ENCODE results near the gene RRAD. TPM values are rescaled to one million over a fixed set of nuclear protein-coding genes. Genes with fewer than 3 reads are reported as not detected.
"Not testable (repeated sequence)": the region's sequence is repeated elsewhere in the genome, so short reads cannot be mapped to it uniquely, and the experiment has no call there.

The RRAD gene
- total RNA-seq, 1 experiment from 2014 or later: 4.3 TPM

DNA sequence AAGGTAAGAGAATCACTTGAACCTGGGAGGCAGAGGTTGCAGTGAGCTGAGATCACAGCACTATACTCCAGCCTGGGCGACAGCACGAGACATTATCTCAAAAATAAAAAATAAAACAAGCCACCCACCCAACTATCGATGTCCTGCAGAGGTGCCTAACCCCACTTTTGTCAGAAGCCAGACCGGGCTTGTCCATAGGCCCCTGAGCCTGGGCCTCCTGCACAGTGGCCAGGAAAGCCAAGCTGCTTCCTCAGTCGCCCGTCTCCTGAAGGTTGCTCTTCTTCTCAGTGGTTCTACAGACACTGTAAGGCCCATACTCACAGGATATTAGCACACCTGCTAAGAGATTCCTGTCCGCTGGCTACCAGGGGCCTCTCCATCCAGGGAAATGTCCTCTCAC lies 21.2 kb upstream of the RRAD start:
- Histone ChIP-seq H3K9me3 (ENCODE audit: control insufficient read depth, insufficient read depth, low read depth, low read length) (no peaks in the 10 kb centered on the region), H3K4me3 (ENCODE audit: low read depth in 2 of 2, low read length in 2 of 2) (no peak overlapping the region), H3K27me3 (ENCODE audit: control insufficient read depth, insufficient read depth, low read length) (no peaks in the 10 kb centered on the region), H3K4me1 (ENCODE audit: control insufficient read depth, insufficient read depth, low read length) (no peaks in the 10 kb centered on the region), H3K27ac (ENCODE audit: low read length) (no peak overlapping the region), H3K36me3 (ENCODE audit: control insufficient read depth, insufficient read depth, low read length) (no peaks in the 10 kb centered on the region)
- ChIA-PET CTCF (interaction anchor here (0.7 kb wide), 1 partner anchor 18 kb away, joined by 5 read pairs; no protein-coding TSS in a partner anchor), POLR2A (no interaction called here)
- ATAC-seq: peak; percentile 29; the same call in 1 of the 2 replicates
- in situ Hi-C loops (cut with HindIII; ENCODE audit: low pct_unique_long_range_greater_than_20kb, low sequenced_read_pairs) (no loop called here), intact Hi-C loops (cut with micrococcal nuclease; ENCODE audit: unreplicated experiment) (loop anchor here (5.0 kb wide), 1 partner anchor 49 kb away; no protein-coding TSS in a partner anchor)
- no peak for DNase-seq (ENCODE audit: low read depth, low spot score)
- BruUV-seq (replicated peaks): no TSS peak
- TF ChIP-seq POLR2AphosphoS5 (IDR thresholded peaks at IDR 0.05; ENCODE audit: low read depth, low read length): no peak
- TF ChIP-seq, protein P1, sequence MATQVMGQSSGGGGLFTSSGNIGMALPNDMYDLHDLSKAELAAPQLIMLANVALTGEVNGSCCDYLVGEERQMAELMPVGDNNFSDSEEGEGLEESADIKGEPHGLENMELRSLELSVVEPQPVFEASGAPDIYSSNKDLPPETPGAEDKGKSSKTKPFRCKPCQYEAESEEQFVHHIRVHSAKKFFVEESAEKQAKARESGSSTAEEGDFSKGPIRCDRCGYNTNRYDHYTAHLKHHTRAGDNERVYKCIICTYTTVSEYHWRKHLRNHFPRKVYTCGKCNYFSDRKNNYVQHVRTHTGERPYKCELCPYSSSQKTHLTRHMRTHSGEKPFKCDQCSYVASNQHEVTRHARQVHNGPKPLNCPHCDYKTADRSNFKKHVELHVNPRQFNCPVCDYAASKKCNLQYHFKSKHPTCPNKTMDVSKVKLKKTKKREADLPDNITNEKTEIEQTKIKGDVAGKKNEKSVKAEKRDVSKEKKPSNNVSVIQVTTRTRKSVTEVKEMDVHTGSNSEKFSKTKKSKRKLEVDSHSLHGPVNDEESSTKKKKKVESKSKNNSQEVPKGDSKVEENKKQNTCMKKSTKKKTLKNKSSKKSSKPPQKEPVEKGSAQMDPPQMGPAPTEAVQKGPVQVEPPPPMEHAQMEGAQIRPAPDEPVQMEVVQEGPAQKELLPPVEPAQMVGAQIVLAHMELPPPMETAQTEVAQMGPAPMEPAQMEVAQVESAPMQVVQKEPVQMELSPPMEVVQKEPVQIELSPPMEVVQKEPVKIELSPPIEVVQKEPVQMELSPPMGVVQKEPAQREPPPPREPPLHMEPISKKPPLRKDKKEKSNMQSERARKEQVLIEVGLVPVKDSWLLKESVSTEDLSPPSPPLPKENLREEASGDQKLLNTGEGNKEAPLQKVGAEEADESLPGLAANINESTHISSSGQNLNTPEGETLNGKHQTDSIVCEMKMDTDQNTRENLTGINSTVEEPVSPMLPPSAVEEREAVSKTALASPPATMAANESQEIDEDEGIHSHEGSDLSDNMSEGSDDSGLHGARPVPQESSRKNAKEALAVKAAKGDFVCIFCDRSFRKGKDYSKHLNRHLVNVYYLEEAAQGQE (IDR thresholded peaks at IDR 0.05; ENCODE audit: insufficient read depth in 1 of 2, low read depth in 2 of 2, low read length in 1 of 2): no peak

DNA sequence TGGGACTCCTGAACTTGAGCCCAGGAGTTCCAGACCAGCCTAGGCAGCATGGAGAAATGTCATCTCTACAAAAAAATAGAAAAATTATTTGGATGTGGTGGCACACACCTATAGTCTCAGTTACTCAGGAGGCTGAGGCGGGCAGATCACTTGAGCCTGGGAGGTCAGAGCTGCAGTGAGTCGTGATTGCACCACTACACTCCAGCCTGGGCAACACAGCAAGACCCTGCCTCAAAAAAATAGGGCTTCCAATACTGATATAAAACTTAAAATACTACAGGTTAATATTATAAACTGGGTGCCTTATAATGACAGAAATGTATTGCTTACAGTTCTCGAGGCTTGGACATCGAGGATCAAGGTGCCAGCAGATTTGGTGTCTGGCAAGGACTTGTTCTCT lies 20.6 kb upstream of the RRAD start:
- intact Hi-C loops (cut with micrococcal nuclease; ENCODE audit: unreplicated experiment) (loop anchor here (5.0 kb wide), 1 partner anchor 49 kb away; no protein-coding TSS in a partner anchor), in situ Hi-C loops (cut with HindIII; ENCODE audit: low pct_unique_long_range_greater_than_20kb, low sequenced_read_pairs) (no loop called here)
- POLR2A ChIA-PET: no interaction called here
- Histone ChIP-seq H3K36me3 (ENCODE audit: control insufficient read depth, insufficient read depth, low read length) (no peaks in the 10 kb centered on the region), H3K27me3 (ENCODE audit: control insufficient read depth, insufficient read depth, low read length) (no peaks in the 10 kb centered on the region), H3K9me3 (ENCODE audit: control insufficient read depth, insufficient read depth, low read depth, low read length) (no peaks in the 10 kb centered on the region), H3K4me3 (ENCODE audit: low read depth in 2 of 2, low read length in 2 of 2) (no peak overlapping the region), H3K27ac (ENCODE audit: low read length) (no peak overlapping the region), H3K4me1 (ENCODE audit: control insufficient read depth, insufficient read depth, low read length) (no peaks in the 10 kb centered on the region)
- CTCF ChIA-PET: interaction anchor here (0.7 kb wide), 1 partner anchor 17 kb away, joined by 5 read pairs; no protein-coding TSS in a partner anchor
- ATAC-seq: no peak
- DNase-seq (ENCODE audit: low read depth, low spot score): no peak
- BruUV-seq (replicated peaks): no TSS peak
- no peak for TF ChIP-seq SIN3A (IDR thresholded peaks at IDR 0.05; ENCODE audit: borderline replicate concordance, insufficient read depth, low read depth, low read length)
- TF ChIP-seq POLR2AphosphoS5 (IDR thresholded peaks at IDR 0.05; ENCODE audit: low read depth, low read length): no peak
- TF ChIP-seq, protein P1 (IDR thresholded peaks at IDR 0.05; ENCODE audit: insufficient read depth in 1 of 2, low read depth in 2 of 2, low read length in 1 of 2): no peak
- no peak for TF ChIP-seq TCF7L2 (IDR thresholded peaks at IDR 0.05; ENCODE audit: low read depth, low read length)
- TF ChIP-seq CTCF (IDR thresholded peaks at IDR 0.05): no peak

DNA sequence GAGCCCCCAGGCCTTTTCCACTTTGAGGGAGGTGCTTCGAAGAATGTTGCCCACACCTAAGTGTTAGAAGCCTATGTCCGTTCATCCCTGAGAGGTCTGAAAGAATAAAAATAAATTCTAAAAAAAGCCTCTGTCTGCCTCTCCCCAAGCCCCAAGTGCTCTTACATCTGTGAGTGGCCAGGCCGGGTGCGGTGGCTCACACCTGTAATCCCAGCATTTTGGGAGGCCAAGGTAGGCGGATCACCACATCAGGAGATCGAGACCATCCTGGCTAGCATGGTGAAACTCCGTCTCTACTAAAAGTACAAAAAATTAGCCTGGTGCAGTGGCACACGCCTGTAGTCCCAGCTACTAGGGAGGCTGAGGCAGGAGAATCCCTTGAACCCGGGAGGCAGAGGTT lies 19.6 kb upstream of the RRAD start:
- CTCF ChIA-PET: not testable (repeated sequence)

More for the DNA sequence above, 19.6 kb upstream of the RRAD start:
- H3K4me1 ChIP-seq (ENCODE audit: control insufficient read depth, insufficient read depth, low read length); BruUV-seq (replicated peaks); ATAC-seq; in situ Hi-C loops (cut with HindIII; ENCODE audit: low pct_unique_long_range_greater_than_20kb, low sequenced_read_pairs); H3K4me3 ChIP-seq (ENCODE audit: low read depth in 2 of 2, low read length in 2 of 2); POLR2A ChIA-PET; H3K27me3 ChIP-seq (ENCODE audit: control insufficient read depth, insufficient read depth, low read length); DNase-seq (ENCODE audit: low read depth, low spot score); H3K27ac ChIP-seq (ENCODE audit: low read length); H3K36me3 ChIP-seq (ENCODE audit: control insufficient read depth, insufficient read depth, low read length); H3K9me3 ChIP-seq (ENCODE audit: control insufficient read depth, insufficient read depth, low read depth, low read length): not testable (repeated sequence)
- intact Hi-C loops (cut with micrococcal nuclease; ENCODE audit: unreplicated experiment): loop anchor here (5.0 kb wide), 1 partner anchor 48 kb away; no protein-coding TSS in a partner anchor

Measured in Panc1 (cell line).